COLO668 (cell line): Measurements from ENCODE around the gene IL1RAPL1.

Experiments
- DNase-seq: peaks from one replicate; lab custom pipeline; 2025; ENCODE audit not compliant: unreplicated experiment; lab: John Stamatoyannopoulos, UW

IL1RAPL1 gene

GRCh38 chrX:29867971-29868370, 1280.7 kb downstream of the IL1RAPL1 start:
- DNase-seq = no peak

DNA sequence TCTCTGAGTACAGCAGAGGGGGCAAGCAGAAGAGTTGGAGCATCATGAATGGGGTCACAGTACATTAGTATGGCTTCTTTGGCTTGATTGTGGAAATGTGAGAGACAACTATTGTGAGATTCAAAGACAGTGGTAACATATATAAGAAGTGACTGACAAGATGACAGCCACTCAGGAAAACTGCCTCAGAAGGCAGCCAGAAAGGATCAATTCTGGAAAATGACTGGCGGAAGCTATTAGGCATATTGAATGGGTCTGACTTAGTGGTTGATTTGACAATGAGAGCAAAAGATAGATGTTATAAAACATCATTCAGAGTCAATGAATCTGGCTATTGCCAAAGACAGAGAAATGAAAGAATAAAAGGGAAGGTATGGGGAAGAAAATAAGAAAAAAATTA, 1282.6 kb downstream of the IL1RAPL1 start:
- DNase-seq = no peak

DNA sequence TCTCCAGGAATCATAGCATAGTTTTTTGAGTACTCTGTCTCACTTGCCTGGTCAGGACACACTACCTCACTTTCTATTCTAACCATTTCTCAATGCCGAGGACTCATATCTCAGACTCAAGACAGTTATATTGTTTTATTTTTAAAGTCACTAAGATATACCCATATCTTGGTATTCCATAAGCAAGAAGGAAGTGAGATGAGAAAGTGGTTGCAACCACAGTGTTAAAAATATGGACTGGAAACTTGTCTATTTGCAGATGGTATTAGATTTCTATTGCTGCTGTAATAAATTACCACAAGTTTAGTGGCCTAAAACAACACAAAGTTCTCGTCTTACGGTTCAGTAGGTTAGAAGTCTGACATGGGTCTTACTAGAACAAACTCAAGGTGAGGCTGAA, 1283.4 kb downstream of the IL1RAPL1 start:
- no peak for DNase-seq

DNA sequence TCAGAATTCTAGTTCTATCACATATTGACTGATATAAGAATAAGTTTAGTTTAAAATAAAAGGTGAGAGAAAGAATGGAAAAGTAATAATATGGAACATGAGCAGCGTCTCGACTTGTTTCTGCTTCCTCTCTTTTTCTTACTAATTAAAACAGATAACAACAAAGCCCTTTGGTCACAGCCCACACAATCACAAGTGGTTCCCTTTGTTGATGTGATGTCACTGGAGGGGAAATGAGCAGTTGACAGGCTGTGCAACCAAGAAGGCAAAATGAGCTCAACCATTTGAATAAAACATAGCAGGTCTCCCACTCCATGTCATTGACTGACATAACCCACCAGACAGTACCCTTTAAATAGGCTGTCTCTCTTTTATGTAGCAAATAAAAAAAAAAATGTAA, 1285.6 kb downstream of the IL1RAPL1 start:
- DNase-seq = no peak

GRCh38 chrX:29876733-29877132, 1289.5 kb downstream of the IL1RAPL1 start:
- DNase-seq = no peak

DNA sequence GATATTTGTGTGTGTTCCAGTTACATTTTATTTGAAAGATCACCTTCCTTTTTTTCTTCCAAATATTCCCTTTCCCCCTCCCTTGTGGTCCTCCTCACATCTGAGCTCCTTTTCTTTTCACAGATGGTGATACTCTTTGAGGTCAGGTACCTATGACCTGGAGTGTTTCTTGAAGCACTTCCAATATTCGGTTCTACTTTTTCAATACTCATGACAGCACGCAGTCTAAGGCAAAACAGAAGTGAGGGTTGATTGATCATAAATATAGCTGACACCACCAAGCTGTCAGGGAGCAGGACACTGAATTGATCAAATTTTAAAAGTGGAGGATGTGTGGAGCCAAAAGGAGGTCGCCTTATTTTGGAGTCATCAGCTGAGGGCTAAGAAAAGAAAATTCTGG, 1293.7 kb downstream of the IL1RAPL1 start:
- DNase-seq = no peak

DNA sequence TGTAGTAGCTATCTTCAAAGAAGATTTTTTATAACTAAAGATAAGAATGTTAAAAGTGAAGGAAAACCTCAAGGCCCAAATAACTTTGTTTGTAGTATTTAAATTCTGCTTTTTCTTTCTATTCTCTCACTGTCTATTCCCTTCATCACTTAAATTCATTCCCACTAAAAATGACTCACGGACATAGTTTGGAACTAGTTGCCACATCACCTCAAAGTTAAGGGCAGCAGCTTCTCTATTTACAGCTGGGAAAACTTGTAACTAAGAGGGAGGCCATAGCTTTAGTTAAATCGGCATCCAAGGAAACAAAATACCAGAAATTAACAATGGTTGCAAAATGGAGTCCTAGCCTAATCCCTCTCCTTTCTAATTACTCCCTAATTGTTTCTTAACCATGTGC, 1302.8 kb downstream of the IL1RAPL1 start:
- no peak for DNase-seq

DNA sequence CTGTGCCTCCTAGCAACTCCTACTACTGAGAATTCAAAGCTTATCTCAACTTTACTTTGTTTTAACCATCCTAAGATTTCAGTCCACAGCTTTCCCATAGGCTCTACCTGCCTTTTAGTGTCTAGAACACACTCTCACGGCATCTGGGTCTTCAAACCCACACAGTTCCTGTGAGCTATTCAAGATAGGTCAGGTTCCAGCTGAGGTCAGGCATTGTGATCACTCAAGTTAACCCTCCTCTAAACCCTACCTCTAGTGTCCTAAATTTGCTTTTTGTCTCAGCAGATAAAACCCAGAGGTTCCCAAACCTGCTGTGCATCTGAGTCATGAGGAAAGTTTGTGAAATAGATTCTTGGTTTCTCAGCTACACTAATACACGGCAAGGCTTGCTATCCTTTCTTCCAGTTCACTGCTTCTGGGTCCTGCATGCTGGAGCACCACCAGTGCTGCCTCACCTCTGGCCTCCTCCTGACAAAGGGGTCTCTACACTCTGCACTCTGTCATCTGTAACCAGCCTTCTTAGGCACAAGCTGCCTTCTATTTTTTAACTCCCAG, 1303.5 kb downstream of the IL1RAPL1 start:
- DNase-seq = no peak

GRCh38 chrX:29902004-29902403, 1314.8 kb downstream of the IL1RAPL1 start:
- DNase-seq = no peak

- no peak for DNase-seq
These were observed 1316.1 kb downstream of the IL1RAPL1 start for GRCh38 chrX:29903360-29903759.

GRCh38 chrX:29911673-29912072, 1324.4 kb downstream of the IL1RAPL1 start:
- no peak for DNase-seq

- no peak for DNase-seq
These were observed 1326.4 kb downstream of the IL1RAPL1 start for GRCh38 chrX:29913647-29914046.

- no peak for DNase-seq
These were observed 1335.4 kb downstream of the IL1RAPL1 start for GRCh38 chrX:29922607-29923006.

DNA sequence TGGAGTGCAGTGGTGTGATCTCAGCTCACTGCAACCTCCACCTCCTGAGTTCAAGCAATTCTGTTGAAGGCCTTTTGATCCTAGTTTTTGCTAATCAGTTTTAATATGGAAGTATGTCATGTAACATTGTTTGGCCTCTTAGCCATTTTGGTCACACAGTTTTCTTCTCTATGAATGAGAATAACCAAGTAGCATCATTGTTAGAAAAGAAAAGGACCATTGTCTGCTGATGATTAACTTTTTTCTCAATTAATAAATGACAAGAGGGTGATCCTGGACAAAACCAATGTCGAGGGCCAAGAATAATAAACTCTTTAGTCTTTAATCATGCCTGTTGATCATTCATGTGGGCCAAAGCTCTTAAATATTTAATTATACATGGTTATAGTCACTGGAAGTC, 1338.8 kb downstream of the IL1RAPL1 start:
- no peak for DNase-seq

GRCh38 chrX:29926659-29927058, 1339.4 kb downstream of the IL1RAPL1 start:
- DNase-seq = no peak

DNA sequence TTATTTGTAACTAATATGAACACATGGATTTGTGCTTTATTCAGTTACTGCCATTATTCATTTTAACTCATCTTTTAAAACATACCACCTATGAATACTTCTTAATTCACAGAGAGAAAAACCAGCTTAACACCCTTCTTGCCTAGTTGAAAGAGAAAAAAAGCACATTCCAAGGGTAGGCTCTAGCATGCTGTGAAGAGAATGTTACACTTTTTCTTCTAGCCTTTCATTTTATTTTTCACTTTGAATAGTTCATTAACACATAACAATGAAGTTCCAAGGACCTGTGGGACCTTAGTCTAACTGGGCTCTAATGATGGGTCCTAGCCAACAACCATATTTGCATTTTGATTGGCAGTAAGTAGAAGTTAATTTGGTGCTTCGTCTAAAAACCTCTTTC, 1348.2 kb downstream of the IL1RAPL1 start:
- no peak for DNase-seq

DNA sequence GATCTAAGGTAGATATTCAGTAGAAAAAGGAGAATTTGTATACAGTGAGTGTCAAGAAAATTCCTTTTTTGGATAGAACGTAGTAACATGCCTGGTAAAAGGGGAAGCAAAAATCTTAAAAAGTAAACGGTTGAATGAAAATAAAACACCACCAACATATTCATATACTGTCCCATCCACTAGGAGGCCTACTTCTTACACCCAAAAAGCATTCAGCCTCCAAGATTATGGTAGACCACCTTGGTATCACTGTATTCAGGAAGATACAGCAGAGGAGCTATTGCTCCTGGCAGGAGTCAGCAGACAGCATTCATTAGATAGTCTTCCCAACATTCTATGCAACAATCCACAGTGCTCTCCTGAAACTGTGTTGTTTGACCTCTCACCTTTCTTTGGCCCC, 1353.5 kb downstream of the IL1RAPL1 start:
- DNase-seq = no peak

- no peak for DNase-seq
These were observed 1354.0 kb downstream of the IL1RAPL1 start for GRCh38 chrX:29941287-29941686.

DNA sequence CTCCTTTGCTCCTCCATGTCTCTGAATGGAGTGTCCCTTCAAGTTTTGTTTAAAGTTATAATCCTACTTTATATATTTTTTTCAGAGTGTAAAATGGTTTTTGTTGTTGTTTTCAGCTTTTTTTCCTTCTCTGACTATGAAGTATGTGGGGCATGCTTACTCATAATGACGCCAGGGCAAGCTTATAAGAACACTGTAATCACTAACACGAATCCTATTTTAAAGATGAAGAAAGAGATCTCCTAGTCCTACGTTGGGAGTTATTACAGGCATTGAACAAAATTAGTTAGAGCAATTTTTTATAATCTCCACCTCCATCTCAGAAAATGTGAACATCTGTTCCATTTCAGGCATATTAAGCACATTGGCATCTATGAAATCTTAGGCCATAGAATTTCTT, 1360.0 kb downstream of the IL1RAPL1 start:
- DNase-seq = no peak

GRCh38 chrX:29948653-29949052, 1361.4 kb downstream of the IL1RAPL1 start:
- no peak for DNase-seq

DNA sequence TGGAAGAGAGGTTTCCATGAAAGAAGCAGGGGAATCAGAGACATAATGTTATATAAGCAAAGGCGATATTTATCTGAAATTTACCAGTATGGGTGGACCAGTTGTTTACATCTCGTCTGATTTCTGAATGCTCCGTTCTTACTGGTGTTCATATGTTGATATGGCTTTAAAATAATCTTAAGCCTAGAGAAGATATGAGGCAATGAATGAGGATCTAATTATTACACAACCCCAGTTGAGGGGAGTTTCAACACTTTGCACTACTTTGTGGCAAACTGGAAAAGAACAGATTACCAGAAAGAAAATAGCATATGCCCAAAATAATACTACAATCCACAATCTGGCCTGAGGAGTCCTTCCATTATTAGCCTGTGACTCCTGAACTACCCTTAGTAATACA, 1364.8 kb downstream of the IL1RAPL1 start:
- no peak for DNase-seq

- no peak for DNase-seq
These were observed 1374.8 kb downstream of the IL1RAPL1 start for GRCh38 chrX:29962061-29962460.

DNA sequence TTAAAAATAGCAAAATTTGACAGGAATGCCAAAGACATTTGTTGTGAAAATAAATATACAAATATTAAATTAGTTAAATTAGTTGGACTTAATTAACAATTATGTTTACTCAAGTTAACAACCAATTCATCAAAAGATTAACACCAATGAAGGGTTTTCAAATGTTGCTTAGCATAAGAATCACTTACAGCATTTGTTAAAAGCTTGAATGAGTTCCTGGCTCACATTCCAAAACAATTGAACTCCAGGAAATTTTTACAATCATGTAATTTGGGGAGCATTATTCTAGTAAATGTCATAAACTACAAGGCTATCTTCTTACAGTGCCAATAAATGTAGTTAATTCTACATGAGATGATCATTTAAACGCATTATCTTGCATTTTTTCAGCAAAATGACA, 1378.4 kb downstream of the IL1RAPL1 start:
- DNase-seq = no peak

DNA sequence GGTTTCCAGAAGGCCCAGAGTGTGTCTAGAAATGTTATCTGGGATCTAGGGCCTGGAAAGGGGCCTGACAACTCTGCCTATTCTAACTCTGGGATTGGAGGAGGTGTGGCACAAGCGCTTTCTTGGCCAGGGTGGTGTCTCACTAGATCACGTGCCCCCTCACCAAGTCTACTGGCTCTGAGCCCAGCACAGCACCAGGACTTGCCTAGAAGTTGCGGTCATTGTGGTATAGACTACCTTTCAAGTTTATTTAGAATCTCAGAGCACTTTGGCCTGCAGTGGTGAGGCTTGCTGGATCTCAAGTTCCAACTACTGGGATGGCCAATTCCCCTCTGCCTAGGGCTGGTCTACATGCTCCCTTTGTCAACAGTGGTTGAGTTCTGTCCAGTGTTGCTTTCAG, 1404.8 kb downstream of the IL1RAPL1 start:
- DNase-seq = no peak
